Stimulated activated CD4-positive, alpha-beta T cell treated with anti-CD3 and anti-CD28 coated beads, Interleukin-1b, Interleukin-23, amount 100 ng/mL, for 1 hour (primary cell): ENCODE results near the gene FBXW4.

Source experiments
- DNase-seq, 2 donors: peaks; one replicate each; pipeline ENCODE4 v3.0.0-alpha.2; 2020; ENCODE audit warnings: low read depth in 2 of 2

FBXW4 gene

GRCh38 chr10:101566333-101567164, 128.4 kb downstream of the FBXW4 start:
- DNase-seq = no peak

GRCh38 chr10:101565936-101566332, 129.0 kb downstream of the FBXW4 start:
- DNase-seq = no peak

GRCh38 chr10:101565370-101565900, 129.5 kb downstream of the FBXW4 start:
- DNase-seq = no peak

GRCh38 chr10:101564490-101564991, 130.4 kb downstream of the FBXW4 start:
- DNase-seq = no peak

GRCh38 chr10:101563497-101564040, 131.4 kb downstream of the FBXW4 start:
- no peak for DNase-seq

GRCh38 chr10:101563007-101563406, 132.0 kb downstream of the FBXW4 start:
- DNase-seq = no peak

GRCh38 chr10:101562231-101562630, 132.7 kb downstream of the FBXW4 start:
- DNase-seq = no peak

- DNase-seq = no peak
Observed at GRCh38 chr10:101561068-101561915, 133.7 kb downstream of the FBXW4 start.
